ACC112 (cell line): ENCODE measurements around the gene SIX2.

Experiments used
- H2AFZ ChIP-seq: fragments of 200-600 bp; sonication (generic); one replicate; pipeline ENCODE4 v1.6.0; 2017; ENCODE audit warnings: antibody characterized with exemption, low read length; ENCODE audit not compliant: unreplicated experiment
- H3K27ac ChIP-seq: fragments of 200-600 bp; sonication (generic); 2 replicates; pipeline ENCODE4 v1.5.1; 2014; ENCODE audit warnings: low read depth, mild to moderate bottlenecking, antibody characterized with exemption, low read length, moderate library complexity
- H3K27me3 ChIP-seq: fragments of 200-600 bp; sonication (generic); 2 replicates; pipeline ENCODE4 v1.6.1; 2014; ENCODE audit warnings: mild to moderate bottlenecking, antibody characterized with exemption, low read length, moderate library complexity, mixed read lengths; ENCODE audit not compliant: insufficient read depth
- H3K36me3 ChIP-seq: fragments of 200-600 bp; sonication (generic); 2 replicates; pipeline ENCODE4 v1.6.1; 2016; ENCODE audit warnings: mild to moderate bottlenecking, antibody characterized with exemption, low read length, moderate library complexity, mixed read lengths; ENCODE audit not compliant: insufficient read depth
- H3K4me1 ChIP-seq: fragments of 200-600 bp; sonication (generic); one replicate; pipeline ENCODE4 v1.6.1; 2016; ENCODE audit warnings: low read length, mixed read lengths; ENCODE audit not compliant: insufficient read depth, unreplicated experiment, control insufficient read depth
- H3K4me3 ChIP-seq: fragments of 200-600 bp; sonication (generic); 2 replicates; pipeline ENCODE4 v1.5.1; 2014; ENCODE audit warnings: mild to moderate bottlenecking, low read depth, low read length
- H3K79me2 ChIP-seq: fragments of 200-600 bp; sonication (generic); one replicate; pipeline ENCODE4 v1.6.0; 2016; ENCODE audit warnings: low read length; ENCODE audit not compliant: control insufficient read depth, unreplicated experiment, insufficient read depth

Gene SIX2

GRCh38 chr2:45020439-45020838, 11.2 kb upstream of the SIX2 start:
- Histone ChIP-seq H3K27me3 (no peaks in the 10 kb centered on the region), H3K79me2 (no peaks in the 10 kb centered on the region), H2AFZ (no peak overlapping the region), H3K4me3 (no peak overlapping the region), H3K4me1 (peaks cover 7% of the 10 kb centered on the region), H3K36me3 (no peaks in the 10 kb centered on the region), H3K27ac (no peak overlapping the region)

DNA sequence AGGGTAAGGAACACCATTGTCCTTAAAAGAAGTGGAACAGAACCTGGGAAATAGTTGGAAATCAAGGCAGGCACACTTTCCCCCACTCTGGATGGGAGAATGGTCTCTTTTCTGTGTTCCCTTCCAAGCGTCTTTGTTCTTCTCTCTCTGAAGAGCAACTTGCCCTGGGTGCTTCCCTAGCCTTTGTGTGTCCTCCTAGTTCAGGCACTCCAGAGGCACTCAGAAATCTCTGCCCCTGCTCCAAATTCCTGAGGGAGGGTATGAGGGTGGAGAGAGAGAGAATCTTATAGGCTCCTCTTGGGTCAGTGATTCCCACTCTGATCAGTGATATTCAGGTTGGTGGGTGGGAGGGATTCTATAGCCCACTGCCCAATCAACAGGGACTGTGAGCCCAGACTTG, 8.8 kb upstream of the SIX2 start:
- Histone ChIP-seq H3K4me3 (no peak overlapping the region), H2AFZ (no peak overlapping the region), H3K4me1 (peaks cover 6% of the 10 kb centered on the region), H3K79me2 (no peaks in the 10 kb centered on the region), H3K36me3 (no peaks in the 10 kb centered on the region), H3K27me3 (no peaks in the 10 kb centered on the region), H3K27ac (no peak overlapping the region)

DNA sequence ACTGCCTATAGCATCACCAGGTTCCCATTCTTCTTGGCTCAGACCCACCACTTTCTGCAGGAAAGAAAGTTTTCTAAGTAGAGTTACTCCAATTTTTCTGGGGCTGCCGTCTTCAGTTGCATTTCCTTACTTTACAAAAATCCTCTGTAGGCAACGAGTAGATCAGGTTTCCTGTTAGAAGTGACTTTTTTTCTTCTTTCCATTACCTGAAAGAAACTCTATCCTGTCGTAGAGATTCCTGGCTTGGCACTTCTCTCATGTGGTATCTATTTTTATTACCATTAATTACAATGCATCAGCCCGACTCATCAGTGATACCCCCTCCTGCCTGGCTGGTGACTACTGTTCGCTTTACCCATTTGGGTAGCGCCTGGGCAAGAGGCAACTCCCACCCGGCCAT, 5.6 kb upstream of the SIX2 start:
- Histone ChIP-seq H3K4me1 (peaks cover 21% of the 10 kb centered on the region), H2AFZ (peak overlapping the region; percentile 71), H3K4me3 (peak overlapping the region; percentile 73), H3K36me3 (no peaks in the 10 kb centered on the region), H3K79me2 (peaks cover 11% of the 10 kb centered on the region), H3K27ac (no peak overlapping the region), H3K27me3 (no peaks in the 10 kb centered on the region)

DNA sequence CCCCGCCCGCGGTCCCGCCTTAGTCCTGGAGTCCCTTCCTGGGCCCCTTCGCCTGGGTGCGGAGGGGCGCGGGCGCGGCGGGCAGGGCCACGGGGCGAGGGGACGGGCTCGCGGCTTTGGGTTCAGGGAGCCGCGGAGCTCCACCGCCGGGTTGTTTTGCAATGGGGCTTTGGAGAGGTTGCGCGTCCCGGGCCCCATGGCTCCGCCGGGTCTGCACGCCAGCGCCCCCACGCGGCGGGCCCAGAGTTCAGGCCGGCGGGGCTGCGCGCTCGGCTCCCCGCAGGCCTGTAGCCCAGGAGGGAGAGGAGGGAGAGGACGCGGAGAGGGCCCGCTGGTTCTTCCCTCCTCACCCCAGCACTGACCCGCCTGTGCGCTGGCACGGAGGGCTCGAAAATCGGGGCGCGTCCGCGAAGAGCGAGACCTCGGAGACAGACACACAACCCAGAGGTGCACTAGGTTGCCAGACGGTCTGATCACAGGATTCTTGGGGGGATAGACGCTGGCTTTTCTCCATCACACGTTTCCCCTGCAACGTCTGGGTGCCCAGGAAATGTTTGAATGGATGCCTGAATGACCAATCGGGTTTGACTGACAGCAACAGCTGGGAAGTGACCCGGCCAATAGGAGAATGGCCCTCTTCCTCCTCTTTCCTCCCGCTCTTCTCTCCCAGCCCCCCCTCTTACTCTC, 4.9 kb upstream of the SIX2 start:
- Histone ChIP-seq H3K27me3 (no peaks in the 10 kb centered on the region), H3K4me1 (peaks cover 21% of the 10 kb centered on the region), H3K79me2 (peaks cover 11% of the 10 kb centered on the region), H3K4me3 (peak overlapping the region; percentile 73), H3K36me3 (no peaks in the 10 kb centered on the region), H2AFZ (peak overlapping the region; percentile 71), H3K27ac (peak overlapping the region; percentile 44; the same call in 1 of the 2 replicates)

- Histone ChIP-seq H3K36me3 (no peaks in the 10 kb centered on the region), H3K27ac (peak overlapping the region; percentile 44; the same call in 1 of the 2 replicates), H3K4me3 (peak overlapping the region; percentile 73), H3K27me3 (no peaks in the 10 kb centered on the region), H3K4me1 (peaks cover 26% of the 10 kb centered on the region), H2AFZ (peak overlapping the region; percentile 67), H3K79me2 (peaks cover 15% of the 10 kb centered on the region)
Observed at GRCh38 chr2:45013229-45014015, 4.2 kb upstream of the SIX2 start.

DNA sequence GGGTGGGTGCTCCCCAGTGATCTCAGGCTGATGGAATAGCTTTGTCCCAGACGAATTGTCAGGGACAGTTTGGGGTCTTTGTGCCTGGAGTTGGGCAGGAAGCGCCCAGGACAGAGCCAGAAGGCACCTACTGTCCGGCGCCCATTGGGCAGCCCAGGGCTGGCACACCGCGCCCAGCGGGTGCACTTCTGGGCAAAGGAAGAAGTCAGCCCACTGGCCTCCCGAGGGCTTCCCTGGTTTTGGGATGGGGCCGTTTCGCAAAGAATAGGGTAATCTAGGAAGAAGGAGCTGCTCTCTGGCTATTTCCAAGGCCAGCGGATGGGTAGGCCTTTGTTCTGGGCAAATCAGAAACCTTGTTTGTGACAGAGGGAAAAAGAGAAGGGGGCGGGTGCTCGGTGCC, 3.5 kb upstream of the SIX2 start:
- peaks cover 32% of the 10 kb centered on the region for H3K4me1 ChIP-seq

GRCh38 chr2:45011621-45012602, 2.7 kb upstream of the SIX2 start:
- no peaks in the 10 kb centered on the region for H3K36me3 ChIP-seq
- H3K27me3 ChIP-seq = no peaks in the 10 kb centered on the region
- H2AFZ ChIP-seq = no peak overlapping the region
- H3K4me1 ChIP-seq = peaks cover 32% of the 10 kb centered on the region
- peaks cover 18% of the 10 kb centered on the region for H3K79me2 ChIP-seq
- no peak overlapping the region for H3K27ac ChIP-seq
- peak overlapping the region; percentile 89; the same call in 1 of the 2 replicates for H3K4me3 ChIP-seq

More for the DNA sequence above, 3.5 kb upstream of the SIX2 start:
- H3K36me3 ChIP-seq = no peaks in the 10 kb centered on the region
- H3K4me3 ChIP-seq = no peak overlapping the region
- peaks cover 18% of the 10 kb centered on the region for H3K79me2 ChIP-seq
- no peak overlapping the region for H2AFZ ChIP-seq
- no peaks in the 10 kb centered on the region for H3K27me3 ChIP-seq
- H3K27ac ChIP-seq = no peak overlapping the region

- peaks cover 32% of the 10 kb centered on the region for H3K4me1 ChIP-seq
- H2AFZ ChIP-seq = no peak overlapping the region
- peaks cover 18% of the 10 kb centered on the region for H3K79me2 ChIP-seq
- H3K4me3 ChIP-seq = peak overlapping the region; percentile 89
- no peaks in the 10 kb centered on the region for H3K36me3 ChIP-seq
- H3K27me3 ChIP-seq = no peaks in the 10 kb centered on the region
- no peak overlapping the region for H3K27ac ChIP-seq
Observed at GRCh38 chr2:45011121-45011520, 1.9 kb upstream of the SIX2 start.

DNA sequence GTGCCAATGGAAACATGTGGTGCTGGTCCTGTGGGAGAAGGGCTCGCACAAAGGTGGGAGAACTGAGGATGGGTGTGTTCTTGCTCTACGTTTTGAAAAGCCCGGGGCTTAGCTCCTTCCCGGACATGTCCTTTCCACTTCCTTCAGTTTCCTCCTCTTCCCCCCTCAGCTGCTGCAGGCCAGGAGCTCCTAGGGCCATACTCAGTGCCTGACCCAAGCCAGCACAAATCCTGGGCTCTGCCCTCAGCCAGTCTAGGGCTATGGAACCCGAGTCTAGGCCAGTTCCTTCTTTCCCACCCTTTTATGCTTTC, 1.4 kb upstream of the SIX2 start:
- Histone ChIP-seq H3K4me1 (peaks cover 32% of the 10 kb centered on the region), H3K36me3 (no peaks in the 10 kb centered on the region), H3K79me2 (peaks cover 18% of the 10 kb centered on the region), H2AFZ (peak overlapping the region; percentile 61), H3K27me3 (no peaks in the 10 kb centered on the region), H3K4me3 (peak overlapping the region; percentile 89), H3K27ac (peak overlapping the region; percentile 71)

- H3K4me1 ChIP-seq = peaks cover 32% of the 10 kb centered on the region
- H3K27ac ChIP-seq = peak overlapping the region; percentile 71
- H2AFZ ChIP-seq = peak overlapping the region; percentile 61
- peak overlapping the region; percentile 89 for H3K4me3 ChIP-seq
- no peaks in the 10 kb centered on the region for H3K36me3 ChIP-seq
- H3K79me2 ChIP-seq = peaks cover 18% of the 10 kb centered on the region
- no peaks in the 10 kb centered on the region for H3K27me3 ChIP-seq
Observed at GRCh38 chr2:45009928-45010701, 863 bp upstream of the SIX2 start.
